Anterior cingulate cortex (tissue), 58 donors: ENCODE results near the gene DYTN.

Experiments used
- DNase-seq, 58 donors: peaks; one replicate each; lab custom pipeline; 2025; lab: John Stamatoyannopoulos, UW

The DYTN gene

GRCh38 chr2:206701952-206702605, 16.1 kb downstream of the DYTN start:
- no peak for DNase-seq

- no peak for DNase-seq
Measured at GRCh38 chr2:206700156-206700555, 18.0 kb downstream of the DYTN start.

GRCh38 chr2:206698811-206699210, 19.4 kb downstream of the DYTN start:
- no peak for DNase-seq

GRCh38 chr2:206696910-206697309, 21.3 kb downstream of the DYTN start:
- no peak for DNase-seq

- peak in 20 of 58 donors; percentile 0 to 61 (median 5) for DNase-seq
Measured at GRCh38 chr2:206693399-206694137, 24.6 kb downstream of the DYTN start.

GRCh38 chr2:206692971-206693370, 25.2 kb downstream of the DYTN start:
- no peak for DNase-seq

- DNase-seq = no peak
Measured at GRCh38 chr2:206688990-206689389, 29.2 kb downstream of the DYTN start.

GRCh38 chr2:206688453-206688852, 29.7 kb downstream of the DYTN start:
- no peak for DNase-seq

- DNase-seq = no peak
Measured at GRCh38 chr2:206683546-206683945, 34.6 kb downstream of the DYTN start.

GRCh38 chr2:206670531-206671319, 47.5 kb downstream of the DYTN start:
- no peak for DNase-seq

GRCh38 chr2:206665251-206665650, 52.9 kb downstream of the DYTN start:
- DNase-seq = no peak

GRCh38 chr2:206657087-206657486, 61.1 kb downstream of the DYTN start:
- no peak for DNase-seq

GRCh38 chr2:206647985-206648384, 70.2 kb downstream of the DYTN start:
- no peak for DNase-seq

- DNase-seq = peak in 9 of 58 donors; percentile 1 to 12 (median 2)
Measured at GRCh38 chr2:206642075-206643025, 75.8 kb downstream of the DYTN start, which contains the start of gene FAM237A. Gene FAM237A (plus strand): TSS chr2:206642487. CDS start chr2:206644237, 1,750 bp downstream.

GRCh38 chr2:206641226-206641625, 77.0 kb downstream of the DYTN start:
- no peak for DNase-seq

GRCh38 chr2:206639636-206640035, 78.6 kb downstream of the DYTN start:
- DNase-seq = no peak

GRCh38 chr2:206635015-206635414, 83.2 kb downstream of the DYTN start:
- DNase-seq = no peak

GRCh38 chr2:206631340-206631739, 86.9 kb downstream of the DYTN start:
- no peak for DNase-seq

GRCh38 chr2:206627632-206628031, 90.6 kb downstream of the DYTN start:
- no peak for DNase-seq

GRCh38 chr2:206626108-206626507, 92.1 kb downstream of the DYTN start:
- no peak for DNase-seq
